GM10266 (cell line): ENCODE results near the gene ABHD16A.

Experiments
- DNase-seq: peaks from one replicate; pipeline ENCODE4 v3.0.0; 2012; ENCODE audit errors: extremely low spot score
- CTCF ChIP-seq: IDR thresholded peaks from 2 replicates; pipeline ENCODE4 v1.5.1; 2012; ENCODE audit warnings: mild to moderate bottlenecking, low read depth; ENCODE audit not compliant: control insufficient read depth, insufficient read depth; ENCODE audit errors: missing control alignments

The ABHD16A gene

GRCh38 chr6:31741815-31742214, 38.7 kb upstream of the ABHD16A start:
- DNase-seq = no peak
- TF ChIP-seq CTCF = no peak

GRCh38 chr6:31740397-31741223, 37.5 kb upstream of the ABHD16A start:
- TF ChIP-seq CTCF = no peak
- no peak for DNase-seq

GRCh38 chr6:31739639-31740396, 36.7 kb upstream of the ABHD16A start, which contains the start of gene MSH5:
Gene MSH5, plus strand, starts transcription at chr6:31740005. Its CDS starts 462 bp downstream, at chr6:31740467.
- peak; percentile 96 for DNase-seq

GRCh38 chr6:31737991-31738979, 35.2 kb upstream of the ABHD16A start:
- peak; percentile 82 for DNase-seq
- peak; percentile 45 for TF ChIP-seq CTCF

More at GRCh38 chr6:31739639-31740396, 36.7 kb upstream of the ABHD16A start, which contains the start of gene MSH5:
- no peak for TF ChIP-seq CTCF

- no peak for DNase-seq
- TF ChIP-seq CTCF = no peak
These were observed 34.3 kb upstream of the ABHD16A start for GRCh38 chr6:31737315-31737990.

- no peak for DNase-seq
These were observed 33.7 kb upstream of the ABHD16A start for GRCh38 chr6:31736768-31737314.

More at GRCh38 chr6:31736768-31737314, 33.7 kb upstream of the ABHD16A start:
- TF ChIP-seq CTCF = no peak
